GF-D8 (cell line): ENCODE measurements around the gene RWDD4.
"Not testable (repeated sequence)": the region's sequence is repeated elsewhere in the genome, so short reads cannot be mapped to it uniquely, and the experiment has no call there.

Experiments used
- DNase-seq: peaks from one replicate; lab custom pipeline; 2025; lab: John Stamatoyannopoulos, UW

Gene RWDD4

GRCh38 chr4:183635741-183636140 is 23.2 kb downstream of the RWDD4 start:
- DNase-seq: no peak

DNA sequence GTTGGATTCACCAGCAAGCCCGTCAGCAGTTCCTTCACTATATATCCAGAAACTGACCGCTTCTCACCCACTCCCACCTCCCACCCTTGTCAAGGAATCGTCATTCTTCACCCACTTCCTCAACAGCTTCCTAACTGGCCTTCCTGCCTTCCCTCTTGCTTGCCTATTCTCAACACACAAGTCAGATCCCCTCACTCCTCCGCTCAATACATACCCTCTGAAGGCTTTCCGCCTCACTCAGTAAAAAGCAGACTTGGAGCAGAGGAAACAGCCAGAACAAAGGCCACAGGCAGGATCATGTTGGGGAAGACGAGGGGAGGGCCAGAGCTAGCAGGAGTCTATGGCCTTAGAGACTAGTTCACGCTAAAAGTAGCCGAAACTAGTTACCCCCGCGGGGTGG is 23.7 kb downstream of the RWDD4 start:
- no peak for DNase-seq

DNA sequence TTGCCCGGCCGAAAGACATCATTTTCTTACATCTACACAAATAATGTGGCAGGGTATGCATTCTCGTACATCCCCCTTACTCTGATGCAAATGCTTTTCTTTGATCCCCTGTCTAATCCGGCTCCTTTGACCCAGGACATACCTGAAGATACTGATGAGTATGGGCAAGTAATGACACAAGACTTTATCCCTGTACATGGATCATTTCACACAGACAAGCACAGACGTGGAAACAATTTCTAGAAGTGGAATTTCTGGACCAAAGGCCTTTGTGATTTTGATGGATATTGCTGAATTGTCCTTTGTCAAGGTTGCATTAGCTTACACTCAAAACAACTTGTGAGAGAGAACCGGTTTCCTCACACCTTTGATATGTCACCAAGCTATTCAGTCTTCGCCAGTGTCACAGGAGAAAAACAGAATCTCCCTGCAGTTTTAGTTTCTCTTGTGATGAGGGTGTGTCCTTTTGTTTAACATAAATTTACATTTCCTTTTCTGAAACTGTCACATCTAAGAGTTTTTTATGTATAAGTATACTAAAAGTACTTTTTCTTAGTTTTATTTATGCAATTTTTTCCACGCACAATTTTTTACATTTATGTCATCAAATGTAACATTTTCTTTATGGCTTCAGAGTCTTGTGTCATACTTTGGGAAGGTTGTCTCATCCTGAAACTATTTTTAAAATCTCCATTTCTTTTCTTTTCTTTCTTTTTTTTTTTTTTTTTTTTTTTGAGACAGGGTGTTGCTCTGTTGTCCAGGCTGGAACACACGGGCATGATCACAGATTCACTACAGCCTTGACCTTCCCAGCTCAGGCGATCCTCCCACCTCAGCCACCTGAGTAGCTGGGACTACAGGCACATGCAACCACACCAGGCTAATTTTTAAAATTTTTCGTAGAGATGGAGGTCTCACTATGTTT is 25.2 kb downstream of the RWDD4 start:
- DNase-seq: no peak

DNA sequence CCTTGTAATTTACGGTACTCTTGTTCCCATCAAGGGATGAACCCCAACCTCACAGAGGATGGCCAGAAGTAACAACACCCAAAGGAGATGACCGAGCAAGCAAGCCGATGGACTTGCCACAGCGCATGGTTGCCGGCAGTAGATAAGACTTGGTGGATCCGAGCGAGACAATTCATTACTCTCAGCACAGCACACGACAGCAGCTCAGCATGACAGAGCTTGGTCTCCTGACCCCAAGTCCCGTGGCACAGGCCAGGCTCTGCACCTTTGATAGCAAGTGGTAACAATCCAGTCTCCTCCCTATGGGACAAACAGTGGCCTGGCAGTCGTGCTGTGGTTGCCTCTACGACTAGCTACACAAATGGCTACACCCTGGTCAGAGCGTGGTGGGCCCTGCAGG is 26.3 kb downstream of the RWDD4 start:
- no peak for DNase-seq

DNA sequence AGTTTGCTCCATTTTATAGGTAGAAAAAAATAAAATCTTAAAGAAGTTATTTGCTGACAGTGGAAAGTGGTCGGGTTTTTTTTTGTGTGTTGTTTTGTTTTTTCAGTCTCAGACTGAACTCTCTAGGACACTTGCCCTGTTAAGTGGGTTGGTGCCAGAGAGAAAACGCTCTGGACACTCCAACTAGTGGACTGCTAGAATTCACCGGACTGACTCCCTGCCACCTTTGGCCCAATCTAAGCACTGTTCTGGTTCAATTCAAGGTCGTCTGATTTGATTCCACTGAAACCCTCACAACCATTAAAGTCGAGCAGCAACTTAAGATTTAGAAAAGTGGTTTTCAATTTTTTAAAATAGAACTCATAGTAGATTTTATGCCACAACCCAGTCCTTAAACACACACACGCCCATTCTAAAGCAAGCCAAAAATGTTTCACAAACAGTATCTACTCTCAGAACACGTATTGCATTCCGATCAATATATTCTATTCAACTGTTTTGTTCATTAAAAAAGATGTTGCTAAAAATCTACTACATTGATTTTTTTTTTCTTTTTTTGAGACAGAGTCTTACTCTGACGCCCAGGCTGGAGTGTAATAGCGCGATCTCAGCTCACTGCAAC is 27.3 kb downstream of the RWDD4 start:
- DNase-seq: no peak

DNA sequence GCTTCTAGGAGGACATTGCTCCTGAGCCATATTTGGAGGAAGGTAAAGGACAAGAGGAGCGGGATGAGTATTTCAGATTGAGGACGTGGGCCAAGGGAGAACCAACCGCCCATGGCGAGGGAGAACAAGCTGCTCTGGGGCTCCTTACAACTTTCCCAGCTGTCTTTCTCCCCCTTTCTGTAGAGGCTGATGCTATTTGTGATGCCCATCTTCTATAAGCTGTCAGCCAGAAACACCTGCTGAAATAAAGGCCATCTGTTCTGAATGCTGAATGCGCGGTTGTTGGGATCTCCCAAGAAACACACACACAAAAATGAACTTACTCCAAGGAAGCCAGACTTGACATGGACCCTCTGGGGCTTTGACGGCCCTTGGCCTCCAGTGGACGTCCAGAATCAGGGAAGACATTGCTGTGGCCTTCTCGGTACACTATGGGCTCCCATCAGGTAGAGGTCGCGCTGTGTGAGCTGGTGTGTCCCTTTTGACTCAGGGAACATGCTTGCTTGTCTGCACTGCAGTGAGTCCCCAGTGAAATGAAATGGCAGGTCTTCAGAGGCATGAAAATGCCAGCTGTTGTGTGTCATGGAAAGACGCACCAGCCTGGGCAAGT is 30.9 kb downstream of the RWDD4 start:
- DNase-seq: no peak

DNA sequence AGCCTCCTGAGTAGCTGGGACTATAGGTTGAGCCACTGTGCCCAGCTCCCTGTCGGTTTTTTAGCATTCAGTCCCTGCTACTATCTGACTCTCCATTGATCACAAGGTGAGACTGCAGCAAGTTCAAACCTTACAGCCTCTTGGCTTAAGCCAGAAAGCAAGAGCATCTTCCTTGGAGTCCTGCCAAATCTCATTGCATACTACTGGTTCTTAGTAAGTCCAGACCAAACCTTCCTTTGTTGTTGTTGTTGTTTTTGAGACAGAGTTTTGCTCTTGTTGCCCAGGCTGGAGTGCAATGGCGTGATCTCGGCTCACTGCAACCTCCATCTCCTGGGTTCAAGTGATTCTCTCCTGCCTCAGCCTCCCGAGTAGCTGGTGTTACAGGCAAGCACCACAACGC is 31.7 kb downstream of the RWDD4 start:
- DNase-seq: not testable (repeated sequence)

- DNase-seq: no peak
Observed at GRCh38 chr4:183626168-183626567, 32.8 kb downstream of the RWDD4 start.

DNA sequence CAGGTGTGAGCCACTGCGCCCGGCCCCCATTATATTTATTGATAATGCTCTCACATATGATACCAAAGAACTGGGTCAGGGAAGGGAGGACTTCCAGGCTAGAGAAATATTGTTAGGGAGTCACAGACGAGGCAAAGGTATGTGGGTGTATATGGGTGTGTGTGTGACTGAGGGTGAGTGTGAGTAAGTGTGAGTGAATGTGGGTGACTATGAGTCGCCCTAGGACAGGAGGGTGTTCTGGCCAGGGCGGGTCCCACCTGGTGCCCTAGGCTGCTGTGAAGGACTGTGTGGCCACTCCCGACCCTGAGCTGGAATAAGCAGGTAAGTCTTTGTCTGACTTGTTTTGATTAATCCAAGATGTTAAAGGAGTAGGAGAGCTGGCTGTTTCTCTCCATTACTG is 34.4 kb downstream of the RWDD4 start:
- no peak for DNase-seq

GRCh38 chr4:183621875-183622274 is 37.1 kb downstream of the RWDD4 start:
- DNase-seq: peak; percentile 76

DNA sequence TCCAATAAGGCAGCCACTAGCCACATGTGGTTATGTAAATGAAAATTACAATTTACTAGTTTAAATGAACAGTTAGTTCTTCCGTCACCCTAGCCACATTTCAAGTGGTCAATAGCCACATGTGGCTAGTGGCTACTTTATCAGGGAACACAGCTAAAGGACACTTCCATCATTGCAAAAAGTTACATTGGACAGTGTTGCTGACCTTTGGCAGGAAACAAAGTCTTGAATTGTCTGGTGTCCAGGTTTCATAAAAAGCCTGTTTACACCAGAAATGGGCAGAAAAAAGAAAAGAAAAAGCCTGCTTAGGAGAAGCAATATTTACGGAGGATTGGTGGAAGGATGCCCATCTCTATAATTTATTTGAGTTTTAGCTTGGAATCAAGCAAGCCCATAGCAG is 38.6 kb downstream of the RWDD4 start:
- no peak for DNase-seq

GRCh38 chr4:183618681-183619080 is 40.3 kb downstream of the RWDD4 start:
- DNase-seq: no peak

GRCh38 chr4:183617075-183617474 is 41.9 kb downstream of the RWDD4 start:
- no peak for DNase-seq

DNA sequence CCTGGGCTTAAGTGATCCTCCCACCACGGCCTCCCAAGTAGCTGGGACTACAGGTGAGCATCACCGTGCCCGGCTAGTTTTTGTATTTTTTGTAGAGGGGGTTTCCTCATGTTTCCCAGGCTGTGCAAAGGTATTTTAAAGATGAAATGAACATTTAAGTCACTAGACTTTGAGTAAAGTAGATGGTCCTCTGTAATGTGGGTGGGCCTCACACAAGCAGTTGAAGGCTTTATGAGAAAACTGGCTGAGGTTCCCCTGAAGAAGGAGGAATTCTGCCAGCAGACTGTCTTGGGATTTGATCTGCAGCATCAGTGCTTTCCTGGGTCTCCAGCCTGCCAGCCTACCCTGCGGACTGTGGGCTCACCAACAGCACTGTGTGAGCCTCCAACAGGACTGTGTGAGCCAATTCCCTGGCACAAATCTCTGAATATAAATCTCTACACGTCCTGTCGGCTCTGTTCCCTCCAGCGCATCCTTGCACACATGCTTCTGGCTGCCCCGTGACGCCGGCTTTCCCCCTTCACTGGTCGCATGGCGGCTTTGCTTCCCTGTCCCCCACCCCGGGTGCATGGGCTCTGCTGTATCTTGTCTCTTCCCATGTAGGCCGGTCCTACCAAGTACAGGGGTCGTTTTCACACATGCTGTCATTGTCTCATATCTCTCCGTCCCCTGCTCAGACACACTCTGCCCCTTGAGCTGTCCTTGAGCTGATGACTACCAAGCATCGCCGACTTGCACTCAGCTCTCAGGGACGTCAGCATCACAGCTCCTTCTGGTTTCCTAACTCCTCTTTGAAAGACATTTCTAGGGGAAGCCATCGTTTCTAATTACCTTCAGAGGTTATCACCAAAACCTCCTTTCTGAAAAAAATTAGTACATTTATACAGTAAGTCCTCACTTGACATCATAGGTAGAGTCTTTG is 46.4 kb downstream of the RWDD4 start:
- no peak for DNase-seq

DNA sequence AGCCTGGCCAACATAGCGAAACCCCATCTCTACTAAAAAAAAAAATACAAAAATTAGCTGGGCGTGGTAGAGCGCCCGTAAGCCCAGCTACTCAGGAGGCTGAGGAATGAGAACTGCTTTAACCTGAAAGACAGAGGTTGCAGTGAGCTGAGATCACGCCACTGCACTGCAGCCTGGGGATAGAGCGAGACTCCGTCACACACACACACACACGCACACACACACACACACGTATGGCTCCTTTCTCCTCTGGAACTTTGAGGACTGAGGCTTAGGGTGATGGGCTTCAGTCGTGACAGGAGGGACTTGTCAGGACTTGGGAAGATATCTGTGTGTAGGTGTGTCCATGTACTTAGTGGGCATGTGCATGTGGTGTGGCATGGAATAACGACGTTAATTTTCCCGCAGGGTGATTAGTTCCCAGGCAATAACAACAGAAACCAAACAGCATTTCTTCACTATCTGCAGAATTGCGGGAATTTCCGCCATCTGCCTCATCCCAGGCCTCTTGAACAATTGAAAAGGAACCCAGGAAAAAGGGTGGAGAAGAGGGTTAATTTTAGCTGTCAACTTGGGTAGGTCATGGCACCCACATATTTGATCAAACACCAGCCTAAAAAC is 47.7 kb downstream of the RWDD4 start:
- no peak for DNase-seq

GRCh38 chr4:183610613-183611012 is 48.4 kb downstream of the RWDD4 start:
- no peak for DNase-seq

DNA sequence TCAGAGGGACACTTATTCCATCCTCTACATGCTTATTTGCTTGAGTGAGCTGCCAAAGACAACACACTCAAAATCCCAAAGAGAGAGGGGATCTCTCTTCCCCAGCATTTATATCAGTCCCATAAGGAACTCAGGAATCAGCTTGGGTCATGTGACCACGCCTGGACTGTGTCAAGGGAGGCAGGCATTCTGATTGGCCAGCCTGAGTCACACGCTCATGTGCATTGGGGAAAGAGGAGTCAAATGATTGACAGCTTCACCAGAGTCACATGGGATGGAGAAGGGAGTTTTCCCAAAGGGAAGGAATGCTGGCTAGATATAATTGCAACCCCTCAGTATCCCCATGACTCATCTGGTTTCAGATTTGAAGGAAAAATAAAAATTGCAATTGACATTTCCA is 49.0 kb downstream of the RWDD4 start:
- no peak for DNase-seq

- no peak for DNase-seq
Observed at GRCh38 chr4:183609151-183609550, 49.8 kb downstream of the RWDD4 start.

GRCh38 chr4:183607894-183608293 is 51.1 kb downstream of the RWDD4 start:
- DNase-seq: no peak

DNA sequence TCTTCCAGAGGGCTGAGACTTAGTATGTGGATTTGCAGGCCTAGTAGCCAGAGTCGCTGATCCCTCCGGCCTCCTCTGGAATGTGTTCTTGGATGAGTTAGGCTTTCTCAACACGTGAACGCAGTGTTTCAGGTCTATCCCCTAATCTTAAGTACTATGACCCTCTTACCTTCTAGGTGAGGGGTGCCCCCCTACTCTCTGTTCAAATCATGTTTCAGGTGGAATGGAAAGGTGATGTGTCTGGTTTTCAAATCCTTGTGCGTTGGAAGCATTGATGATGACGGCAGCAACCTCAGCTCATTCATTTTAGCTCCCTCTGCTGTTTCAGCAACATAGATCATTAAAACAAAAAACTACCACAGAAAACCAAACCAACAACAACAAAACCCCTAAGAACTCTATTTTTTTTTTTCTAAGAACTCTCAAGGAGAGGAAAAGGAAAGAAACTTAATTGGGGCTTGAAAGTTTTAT is 56.4 kb downstream of the RWDD4 start:
- no peak for DNase-seq

DNA sequence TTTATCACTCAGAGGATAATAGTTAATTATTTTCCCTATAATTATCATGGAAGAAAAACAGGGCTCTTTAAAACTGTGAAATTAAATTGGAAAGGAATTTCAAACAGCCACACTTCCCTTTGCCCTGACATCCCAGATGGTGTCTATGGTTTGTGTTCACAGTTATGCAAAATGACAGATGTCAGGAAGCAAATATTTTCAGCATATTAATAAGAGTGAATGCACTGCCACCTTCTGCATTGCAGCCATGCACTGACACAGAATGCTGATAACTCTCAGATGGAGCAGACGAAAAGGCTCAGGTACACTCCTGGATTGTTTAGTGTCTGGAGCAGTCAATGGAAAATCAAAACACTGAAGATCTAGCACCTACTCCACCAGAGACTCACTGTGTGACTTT is 57.6 kb downstream of the RWDD4 start:
- DNase-seq: no peak
